ENCODE data around the gene NAP1L4. TPM values are rescaled to one million over a fixed set of nuclear protein-coding genes. Genes with fewer than 3 reads are reported as not detected.

Gene NAP1L4
- polyA plus RNA-seq, 1 donor from 2014 or later = 199 TPM

DNA sequence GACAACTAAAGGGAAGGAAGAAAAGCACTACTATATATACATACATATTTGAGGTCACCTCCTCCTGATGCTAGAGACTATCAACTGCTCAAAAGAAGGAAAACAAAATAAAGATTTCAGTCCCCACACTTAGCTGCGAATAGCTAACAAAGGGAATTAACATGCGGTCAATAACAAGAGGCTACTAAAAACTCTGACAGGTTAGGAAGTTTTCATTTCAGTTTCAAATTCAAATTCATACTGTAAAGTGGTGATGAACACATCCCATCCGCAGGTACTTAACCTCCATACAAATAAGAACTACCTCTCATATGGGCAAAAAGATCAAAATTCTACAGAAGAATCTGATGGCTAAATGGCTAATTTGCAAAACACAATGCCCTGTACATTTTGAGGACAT lies 2.6 kb downstream of the NAP1L4 start:
- no peak for TF ChIP-seq EP300 (conservative IDR thresholded peaks at IDR 0.05; ENCODE audit: poor library complexity, severe bottlenecking)
- TF ChIP-seq RAD21 (conservative IDR thresholded peaks at IDR 0.05) = no peak
- TF ChIP-seq, protein P1, sequence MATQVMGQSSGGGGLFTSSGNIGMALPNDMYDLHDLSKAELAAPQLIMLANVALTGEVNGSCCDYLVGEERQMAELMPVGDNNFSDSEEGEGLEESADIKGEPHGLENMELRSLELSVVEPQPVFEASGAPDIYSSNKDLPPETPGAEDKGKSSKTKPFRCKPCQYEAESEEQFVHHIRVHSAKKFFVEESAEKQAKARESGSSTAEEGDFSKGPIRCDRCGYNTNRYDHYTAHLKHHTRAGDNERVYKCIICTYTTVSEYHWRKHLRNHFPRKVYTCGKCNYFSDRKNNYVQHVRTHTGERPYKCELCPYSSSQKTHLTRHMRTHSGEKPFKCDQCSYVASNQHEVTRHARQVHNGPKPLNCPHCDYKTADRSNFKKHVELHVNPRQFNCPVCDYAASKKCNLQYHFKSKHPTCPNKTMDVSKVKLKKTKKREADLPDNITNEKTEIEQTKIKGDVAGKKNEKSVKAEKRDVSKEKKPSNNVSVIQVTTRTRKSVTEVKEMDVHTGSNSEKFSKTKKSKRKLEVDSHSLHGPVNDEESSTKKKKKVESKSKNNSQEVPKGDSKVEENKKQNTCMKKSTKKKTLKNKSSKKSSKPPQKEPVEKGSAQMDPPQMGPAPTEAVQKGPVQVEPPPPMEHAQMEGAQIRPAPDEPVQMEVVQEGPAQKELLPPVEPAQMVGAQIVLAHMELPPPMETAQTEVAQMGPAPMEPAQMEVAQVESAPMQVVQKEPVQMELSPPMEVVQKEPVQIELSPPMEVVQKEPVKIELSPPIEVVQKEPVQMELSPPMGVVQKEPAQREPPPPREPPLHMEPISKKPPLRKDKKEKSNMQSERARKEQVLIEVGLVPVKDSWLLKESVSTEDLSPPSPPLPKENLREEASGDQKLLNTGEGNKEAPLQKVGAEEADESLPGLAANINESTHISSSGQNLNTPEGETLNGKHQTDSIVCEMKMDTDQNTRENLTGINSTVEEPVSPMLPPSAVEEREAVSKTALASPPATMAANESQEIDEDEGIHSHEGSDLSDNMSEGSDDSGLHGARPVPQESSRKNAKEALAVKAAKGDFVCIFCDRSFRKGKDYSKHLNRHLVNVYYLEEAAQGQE (IDR thresholded peaks at IDR 0.05; ENCODE audit: borderline replicate concordance) = no peak
- TF ChIP-seq TAF1 (IDR thresholded peaks at IDR 0.05; ENCODE audit: low read depth) = no peak
- no peak for TF ChIP-seq SMC3 (conservative IDR thresholded peaks at IDR 0.05; ENCODE audit: poor library complexity)
- TF ChIP-seq MXI1 (conservative IDR thresholded peaks at IDR 0.05; ENCODE audit: poor library complexity, severe bottlenecking) = no peak
- TF ChIP-seq, protein P2, sequence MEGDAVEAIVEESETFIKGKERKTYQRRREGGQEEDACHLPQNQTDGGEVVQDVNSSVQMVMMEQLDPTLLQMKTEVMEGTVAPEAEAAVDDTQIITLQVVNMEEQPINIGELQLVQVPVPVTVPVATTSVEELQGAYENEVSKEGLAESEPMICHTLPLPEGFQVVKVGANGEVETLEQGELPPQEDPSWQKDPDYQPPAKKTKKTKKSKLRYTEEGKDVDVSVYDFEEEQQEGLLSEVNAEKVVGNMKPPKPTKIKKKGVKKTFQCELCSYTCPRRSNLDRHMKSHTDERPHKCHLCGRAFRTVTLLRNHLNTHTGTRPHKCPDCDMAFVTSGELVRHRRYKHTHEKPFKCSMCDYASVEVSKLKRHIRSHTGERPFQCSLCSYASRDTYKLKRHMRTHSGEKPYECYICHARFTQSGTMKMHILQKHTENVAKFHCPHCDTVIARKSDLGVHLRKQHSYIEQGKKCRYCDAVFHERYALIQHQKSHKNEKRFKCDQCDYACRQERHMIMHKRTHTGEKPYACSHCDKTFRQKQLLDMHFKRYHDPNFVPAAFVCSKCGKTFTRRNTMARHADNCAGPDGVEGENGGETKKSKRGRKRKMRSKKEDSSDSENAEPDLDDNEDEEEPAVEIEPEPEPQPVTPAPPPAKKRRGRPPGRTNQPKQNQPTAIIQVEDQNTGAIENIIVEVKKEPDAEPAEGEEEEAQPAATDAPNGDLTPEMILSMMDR (IDR thresholded peaks at IDR 0.05; ENCODE audit: poor library complexity, severe bottlenecking) = no peak
- no peak for TF ChIP-seq POLR2AphosphoS5 (IDR thresholded peaks at IDR 0.05)
- TF ChIP-seq EZH2 (IDR thresholded peaks at IDR 0.05; ENCODE audit: borderline replicate concordance, insufficient read depth, low read length, poor library complexity, severe bottlenecking) = no peak
- Histone ChIP-seq H3K27me3 (ENCODE audit: insufficient read depth, low read depth, low read length) (no peaks in the 10 kb centered on the region), H3K36me3 (ENCODE audit: insufficient read depth, low read length) (no peaks in the 10 kb centered on the region), H3K4me2 (ENCODE audit: low read length) (peak overlapping the region; percentile 97), H3K4me3 (ENCODE audit: low read length) (peak overlapping the region; percentile 96), H3K27ac (ENCODE audit: low read length) (no peak overlapping the region), H3F3A (ENCODE audit: insufficient read depth, low read length, poor library complexity, severe bottlenecking) (no peaks in the 10 kb centered on the region), H3K9me3 (ENCODE audit: low read length) (no peaks in the 10 kb centered on the region), H4K20me1 (ENCODE audit: insufficient read depth) (peaks cover 12% of the 10 kb centered on the region), H3K79me2 (replicated peaks; ENCODE audit: insufficient read depth, low read length) (peaks cover 72% of the 10 kb centered on the region), H2AFZ (ENCODE audit: low read depth, low read length) (no peak overlapping the region), H3K9me2 (ENCODE audit: insufficient read depth, low read length) (no peaks in the 10 kb centered on the region), H3K9ac (ENCODE audit: low read length) (no peak overlapping the region)

DNA sequence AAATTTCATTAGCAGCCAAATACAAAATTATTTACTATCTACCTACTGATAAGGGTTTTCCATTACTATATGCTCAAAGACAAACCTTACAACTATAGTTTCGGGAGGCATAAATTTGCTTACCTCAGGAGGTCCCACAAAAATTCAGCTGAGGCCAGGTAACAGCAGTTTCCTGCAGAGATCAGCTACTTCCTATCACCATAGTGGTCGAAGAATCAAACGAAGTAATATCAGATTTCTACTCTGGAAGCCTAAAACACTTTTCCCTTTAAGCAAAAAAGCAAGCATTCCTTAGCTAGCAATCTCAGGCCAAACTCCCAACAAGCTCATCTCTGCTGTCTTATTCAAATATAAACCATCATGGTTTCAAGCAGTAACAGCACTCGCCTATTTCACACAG lies 3.1 kb downstream of the NAP1L4 start:
- H3K27me3 ChIP-seq (ENCODE audit: insufficient read depth, low read depth, low read length) = no peaks in the 10 kb centered on the region
- peak overlapping the region; percentile 96 for H3K4me3 ChIP-seq (ENCODE audit: low read length)
- H3K79me2 ChIP-seq (replicated peaks; ENCODE audit: insufficient read depth, low read length) = peaks cover 76% of the 10 kb centered on the region
- H3K9me2 ChIP-seq (ENCODE audit: insufficient read depth, low read length) = no peaks in the 10 kb centered on the region
- no peaks in the 10 kb centered on the region for H3K36me3 ChIP-seq (ENCODE audit: insufficient read depth, low read length)
- H3K4me2 ChIP-seq (ENCODE audit: low read length) = peak overlapping the region; percentile 97
- peaks cover 12% of the 10 kb centered on the region for H4K20me1 ChIP-seq (ENCODE audit: insufficient read depth)
- no peak overlapping the region for H3K9ac ChIP-seq (ENCODE audit: low read length)
- no peak overlapping the region for H3K27ac ChIP-seq (ENCODE audit: low read length)
- no peak overlapping the region for H2AFZ ChIP-seq (ENCODE audit: low read depth, low read length)
- no peaks in the 10 kb centered on the region for H3K9me3 ChIP-seq (ENCODE audit: low read length)
- H3F3A ChIP-seq (ENCODE audit: insufficient read depth, low read length, poor library complexity, severe bottlenecking) = no peaks in the 10 kb centered on the region
- TF ChIP-seq POLR2AphosphoS5 (IDR thresholded peaks at IDR 0.05) (no peak), MXI1 (conservative IDR thresholded peaks at IDR 0.05; ENCODE audit: poor library complexity, severe bottlenecking) (no peak), TAF1 (IDR thresholded peaks at IDR 0.05; ENCODE audit: low read depth) (no peak), SMC3 (conservative IDR thresholded peaks at IDR 0.05; ENCODE audit: poor library complexity) (no peak), EP300 (conservative IDR thresholded peaks at IDR 0.05; ENCODE audit: poor library complexity, severe bottlenecking) (no peak), RAD21 (conservative IDR thresholded peaks at IDR 0.05) (no peak), EZH2 (IDR thresholded peaks at IDR 0.05; ENCODE audit: borderline replicate concordance, insufficient read depth, low read length, poor library complexity, severe bottlenecking) (no peak)
- TF ChIP-seq, protein P1 (IDR thresholded peaks at IDR 0.05; ENCODE audit: borderline replicate concordance) = no peak
- TF ChIP-seq, protein P2 (IDR thresholded peaks at IDR 0.05; ENCODE audit: poor library complexity, severe bottlenecking) = no peak

Data from neural cell (in vitro differentiated cells).